Type B pancreatic cell (in vitro differentiated cells): ENCODE results near the gene UFD1. TPM values are rescaled to one million over a fixed set of nuclear protein-coding genes. Genes with fewer than 3 reads are reported as not detected.

ENCODE experiments used
- DNase-seq: peaks from one replicate; pipeline ENCODE4 v3.0.0; 2021; ENCODE audit warnings: mixed read lengths; ENCODE audit not compliant: unreplicated experiment; ENCODE audit errors: extremely low spot score
- H3K27ac Mint-ChIP-seq: 2 replicates; pipeline ENCODE4 v1.8.0; 2021; ENCODE audit warnings: mild to moderate bottlenecking, mixed read lengths
- H3K27me3 Mint-ChIP-seq: 2 replicates; pipeline ENCODE4 v1.8.0; 2021; ENCODE audit warnings: mixed read lengths
- H3K36me3 Mint-ChIP-seq: 2 replicates; pipeline ENCODE4 v1.8.0; 2021; ENCODE audit warnings: mixed read lengths
- H3K4me1 Mint-ChIP-seq: one replicate; pipeline ENCODE4 v1.8.0; 2021; ENCODE audit warnings: mixed read lengths; ENCODE audit not compliant: unreplicated experiment
- H3K4me3 Mint-ChIP-seq: 2 replicates; pipeline ENCODE4 v1.8.0; 2021; ENCODE audit warnings: mild to moderate bottlenecking, mixed read lengths
- H3K9me3 Mint-ChIP-seq: 2 replicates; pipeline ENCODE4 v1.8.0; 2021; ENCODE audit warnings: mixed read lengths
- total RNA-seq: library from RNA; stranded (reverse); gene quantifications from 2 replicates; pipeline ENCODE4 v1.2.1, GENCODE V29; 2021; ENCODE audit warnings: low replicate concordance
- TF ChIP-seq, protein P1 (sequence below): fragments of 200-600 bp; sonication (generic); conservative IDR thresholded peaks from 2 replicates; pipeline ENCODE4 v1.5.0; 2021; ENCODE audit warnings: antibody characterized with exemption, mild to moderate bottlenecking

UFD1 gene
- total RNA-seq, 1 donor from 2014 or later, result 52.4 TPM

GRCh38 chr22:19478045-19478900, 720 bp downstream of the UFD1 start:
- Mint-ChIP-seq H3K4me1 (peaks cover 26% of the 10 kb centered on the region), H3K4me3 (peak overlapping the region; percentile 99), H3K27ac (peak overlapping the region; percentile 75), H3K9me3 (no peaks in the 10 kb centered on the region), H3K27me3 (no peaks in the 10 kb centered on the region), H3K36me3 (no peaks in the 10 kb centered on the region)
- DNase-seq, result no peak
- TF ChIP-seq, protein P1, sequence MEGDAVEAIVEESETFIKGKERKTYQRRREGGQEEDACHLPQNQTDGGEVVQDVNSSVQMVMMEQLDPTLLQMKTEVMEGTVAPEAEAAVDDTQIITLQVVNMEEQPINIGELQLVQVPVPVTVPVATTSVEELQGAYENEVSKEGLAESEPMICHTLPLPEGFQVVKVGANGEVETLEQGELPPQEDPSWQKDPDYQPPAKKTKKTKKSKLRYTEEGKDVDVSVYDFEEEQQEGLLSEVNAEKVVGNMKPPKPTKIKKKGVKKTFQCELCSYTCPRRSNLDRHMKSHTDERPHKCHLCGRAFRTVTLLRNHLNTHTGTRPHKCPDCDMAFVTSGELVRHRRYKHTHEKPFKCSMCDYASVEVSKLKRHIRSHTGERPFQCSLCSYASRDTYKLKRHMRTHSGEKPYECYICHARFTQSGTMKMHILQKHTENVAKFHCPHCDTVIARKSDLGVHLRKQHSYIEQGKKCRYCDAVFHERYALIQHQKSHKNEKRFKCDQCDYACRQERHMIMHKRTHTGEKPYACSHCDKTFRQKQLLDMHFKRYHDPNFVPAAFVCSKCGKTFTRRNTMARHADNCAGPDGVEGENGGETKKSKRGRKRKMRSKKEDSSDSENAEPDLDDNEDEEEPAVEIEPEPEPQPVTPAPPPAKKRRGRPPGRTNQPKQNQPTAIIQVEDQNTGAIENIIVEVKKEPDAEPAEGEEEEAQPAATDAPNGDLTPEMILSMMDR, result no peak

DNA sequence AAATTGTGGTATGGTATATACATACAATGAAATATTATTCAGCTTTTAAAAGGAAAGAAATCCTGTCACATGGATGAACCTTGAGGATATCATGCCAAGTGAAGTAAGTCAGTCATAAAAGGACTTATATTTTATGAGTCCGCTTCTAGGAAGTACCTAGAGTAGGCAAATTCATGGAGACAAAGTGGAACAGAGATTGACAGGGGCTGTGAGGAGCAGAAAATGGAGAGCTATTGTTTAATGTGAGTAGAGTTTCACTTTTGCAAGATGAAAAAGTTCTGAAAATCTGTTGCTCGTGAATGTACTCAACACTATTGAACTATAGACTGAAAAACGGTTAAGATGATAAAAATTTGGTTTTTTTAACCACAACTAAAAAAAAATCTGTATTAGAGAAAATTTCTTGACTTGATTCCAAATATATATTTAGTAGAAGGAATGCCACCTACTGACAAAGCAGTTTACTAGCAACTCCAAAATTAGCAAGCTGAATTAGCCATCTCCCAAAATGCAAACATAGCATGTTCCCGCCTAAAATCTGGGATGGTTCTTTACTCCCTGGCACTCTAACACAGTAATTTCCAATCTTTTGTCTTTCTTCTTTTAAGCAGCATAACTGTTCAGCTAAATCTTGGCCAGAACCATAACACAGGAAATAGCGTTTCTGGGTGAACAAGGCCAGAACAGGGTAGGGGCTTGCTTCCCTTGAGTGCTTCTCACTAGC, 1.5 kb downstream of the UFD1 start:
- H3K4me3 Mint-ChIP-seq, result peak overlapping the region; percentile 99
- H3K4me1 Mint-ChIP-seq, result peaks cover 26% of the 10 kb centered on the region
- H3K36me3 Mint-ChIP-seq, result no peaks in the 10 kb centered on the region
- H3K27ac Mint-ChIP-seq, result peak overlapping the region; percentile 75
- no peaks in the 10 kb centered on the region for H3K27me3 Mint-ChIP-seq
- no peaks in the 10 kb centered on the region for H3K9me3 Mint-ChIP-seq
- no peak for DNase-seq
- TF ChIP-seq, protein P1, result no peak

GRCh38 chr22:19476023-19476422, 3.0 kb downstream of the UFD1 start:
- Mint-ChIP-seq H3K4me1 (peaks cover 25% of the 10 kb centered on the region), H3K27ac (no peak overlapping the region), H3K9me3 (no peaks in the 10 kb centered on the region), H3K36me3 (peaks cover 2% of the 10 kb centered on the region), H3K27me3 (no peaks in the 10 kb centered on the region), H3K4me3 (peak overlapping the region; percentile 54)
- DNase-seq, result no peak
- TF ChIP-seq, protein P1, result no peak

DNA sequence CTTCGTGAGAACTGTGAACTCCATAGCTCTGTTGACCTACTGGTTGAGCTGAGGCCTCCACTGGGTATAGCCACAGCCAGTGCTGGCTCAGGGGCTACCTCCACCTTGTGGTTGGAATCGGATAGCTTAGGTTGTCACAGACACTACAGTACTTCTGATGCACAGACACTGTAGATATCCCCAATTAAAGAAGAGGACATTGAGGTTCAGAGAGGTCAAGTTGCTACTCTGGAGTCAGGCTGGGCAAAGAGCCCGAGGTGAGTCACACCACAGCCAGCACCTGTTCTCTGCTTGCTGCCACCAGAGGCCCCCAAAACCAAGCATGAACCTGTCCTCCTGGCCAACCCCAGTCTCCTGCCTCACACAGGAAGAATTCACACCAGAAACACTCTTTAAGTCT, 5.4 kb downstream of the UFD1 start:
- Mint-ChIP-seq H3K27ac (no peak overlapping the region), H3K9me3 (no peaks in the 10 kb centered on the region), H3K4me1 (peaks cover 13% of the 10 kb centered on the region), H3K36me3 (peaks cover 8% of the 10 kb centered on the region), H3K27me3 (no peaks in the 10 kb centered on the region), H3K4me3 (no peak overlapping the region)
- TF ChIP-seq, protein P1, result peak; percentile 19
- DNase-seq, result no peak

DNA sequence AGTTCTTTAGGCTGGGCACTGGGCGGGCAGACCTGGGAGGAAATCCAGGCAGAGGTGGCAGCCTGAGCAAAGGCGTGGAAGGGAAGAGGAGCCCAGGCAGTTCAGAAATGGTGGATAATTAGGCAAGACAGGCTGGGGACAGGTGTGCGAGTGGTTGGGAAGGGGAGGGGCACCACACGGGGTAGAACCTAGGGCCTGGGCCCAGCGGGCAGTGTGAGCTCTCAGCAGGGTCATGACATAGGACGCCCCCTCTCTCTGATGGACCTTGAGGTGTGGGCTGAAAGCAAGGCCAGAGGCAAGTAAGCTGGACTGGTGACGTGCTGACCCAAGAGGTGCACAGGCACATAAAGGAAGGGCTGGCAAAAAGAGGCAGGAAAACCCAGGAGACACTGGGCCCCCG, 6.8 kb downstream of the UFD1 start:
- DNase-seq, result no peak
- Mint-ChIP-seq H3K4me1 (peaks cover 3% of the 10 kb centered on the region), H3K4me3 (no peak overlapping the region), H3K9me3 (no peaks in the 10 kb centered on the region), H3K36me3 (peaks cover 13% of the 10 kb centered on the region), H3K27me3 (no peaks in the 10 kb centered on the region), H3K27ac (no peak overlapping the region)
- TF ChIP-seq, protein P1, result no peak
